HL-60/S4 (cell line): ENCODE data around the gene SPAG16.

Experiments
- in situ Hi-C: fragments of 300-500 bp; cut with MboI; formaldehyde crosslinking; loops from 2 replicates; pipeline ENCODE4 v1.14.3; 2022; ENCODE audit warnings: low sequenced_read_pairs

The SPAG16 gene

DNA sequence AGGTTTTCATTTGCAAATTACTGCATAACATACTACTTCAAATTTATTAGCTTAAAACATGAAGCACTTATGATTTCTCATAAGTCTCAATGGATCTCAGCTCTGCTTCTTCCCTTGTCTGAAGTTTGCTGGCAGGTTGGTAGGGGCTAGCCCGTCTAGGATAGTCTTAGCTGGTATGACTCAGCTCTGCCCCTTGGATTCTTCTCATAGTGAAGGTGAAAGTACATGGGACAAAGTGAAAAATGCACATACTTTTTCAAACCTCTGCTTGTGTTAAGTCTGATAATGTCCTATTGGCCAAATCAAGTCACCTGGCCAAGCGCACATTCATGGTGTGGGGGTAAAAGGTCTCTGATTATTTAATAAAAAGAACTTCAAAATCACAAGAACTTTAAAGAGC lies 941.8 kb downstream of the SPAG16 start:
- in situ Hi-C loops: no loop called here

DNA sequence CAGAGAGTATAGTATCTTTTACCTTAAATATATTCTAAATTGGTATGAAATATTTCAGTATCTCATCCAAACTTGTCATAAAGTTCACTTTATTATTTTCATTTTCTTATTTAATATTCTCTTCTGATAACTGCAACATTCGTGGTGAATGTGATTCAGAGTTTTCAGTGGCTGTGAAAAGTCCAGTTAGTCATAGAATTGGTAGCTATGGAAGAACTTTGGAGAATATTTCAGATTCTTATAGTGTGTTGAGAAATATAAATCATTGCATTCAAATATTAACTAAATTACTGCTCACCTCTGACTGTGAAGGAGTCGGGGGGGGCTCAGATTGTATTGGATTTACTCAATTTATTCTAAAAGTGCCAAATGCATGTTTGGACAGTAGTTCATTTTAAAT lies 948.0 kb downstream of the SPAG16 start:
- in situ Hi-C loops: no loop called here

DNA sequence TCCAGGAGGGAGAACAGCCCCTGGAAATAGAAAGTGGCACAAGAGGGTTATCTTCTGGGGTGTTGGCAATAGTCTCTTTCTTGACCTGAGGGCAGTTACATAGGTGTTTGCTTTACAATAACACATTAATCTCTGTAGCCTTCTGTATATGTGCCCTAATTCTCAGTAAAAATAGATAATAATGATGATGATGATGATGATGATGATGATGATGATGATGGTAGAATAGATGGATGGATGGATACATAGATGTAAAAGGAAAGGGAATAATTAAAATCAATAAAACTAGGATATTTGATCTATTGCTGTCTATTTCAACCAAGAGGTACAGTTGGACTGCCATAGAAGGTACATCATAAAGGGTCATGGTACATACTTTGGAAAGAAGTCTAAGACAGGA lies 948.9 kb downstream of the SPAG16 start:
- in situ Hi-C loops: no loop called here

DNA sequence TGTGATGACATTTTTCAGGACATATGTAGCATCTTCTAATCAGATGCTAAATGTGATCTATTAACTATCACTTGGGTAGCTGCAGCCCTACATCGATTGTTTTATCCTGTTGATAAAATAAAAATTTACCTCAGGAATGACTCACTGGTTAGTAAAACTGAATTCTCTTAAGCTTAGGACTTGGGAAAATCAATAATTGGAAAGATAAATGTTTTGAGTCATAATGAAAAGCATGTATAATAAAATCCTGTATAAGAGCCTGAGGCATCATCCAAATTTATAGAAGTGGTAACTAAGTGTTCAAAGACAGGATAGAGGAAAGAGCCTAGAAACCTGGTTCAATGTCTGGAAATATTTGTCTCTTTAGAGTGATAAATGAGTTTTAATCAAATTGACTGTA lies 958.5 kb downstream of the SPAG16 start:
- in situ Hi-C loops: no loop called here

DNA sequence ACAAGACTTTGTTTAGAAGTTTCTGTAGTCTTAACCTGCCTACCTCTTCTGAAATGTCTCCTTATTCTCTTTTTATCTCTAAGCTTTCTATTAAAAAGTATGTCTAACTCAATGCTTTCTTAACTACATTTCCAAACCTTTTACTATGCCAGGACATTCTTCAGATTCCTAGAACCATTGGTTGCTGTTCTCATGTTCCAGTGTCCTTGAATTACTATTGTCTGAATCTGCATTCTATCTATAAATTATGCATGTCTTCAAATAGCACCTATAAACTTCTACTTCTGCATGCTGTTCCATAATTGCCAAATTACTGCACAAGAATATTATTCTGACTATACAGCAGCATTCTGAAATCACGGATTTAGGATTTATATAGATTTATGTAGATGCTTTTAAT lies 960.6 kb downstream of the SPAG16 start:
- in situ Hi-C loops: no loop called here

DNA sequence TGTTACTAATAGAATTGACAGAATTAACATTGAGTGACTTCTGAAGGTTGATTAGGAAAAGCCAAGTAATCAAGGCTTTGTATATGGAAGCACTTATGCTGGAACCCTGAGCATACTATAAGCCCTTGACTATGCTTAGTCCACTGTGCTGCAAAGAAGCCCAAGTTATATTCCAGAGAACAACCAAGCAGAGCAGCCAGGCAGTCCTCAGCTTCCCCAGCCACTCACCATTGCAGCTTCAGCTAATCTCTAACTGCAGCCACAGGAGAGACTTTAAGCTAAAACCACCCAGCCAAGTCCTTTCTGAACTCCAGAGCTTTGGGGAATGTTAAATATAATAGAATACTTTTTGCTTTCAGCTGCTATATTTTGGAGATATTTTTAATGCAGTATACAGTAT lies 962.2 kb downstream of the SPAG16 start:
- in situ Hi-C loops: no loop called here

DNA sequence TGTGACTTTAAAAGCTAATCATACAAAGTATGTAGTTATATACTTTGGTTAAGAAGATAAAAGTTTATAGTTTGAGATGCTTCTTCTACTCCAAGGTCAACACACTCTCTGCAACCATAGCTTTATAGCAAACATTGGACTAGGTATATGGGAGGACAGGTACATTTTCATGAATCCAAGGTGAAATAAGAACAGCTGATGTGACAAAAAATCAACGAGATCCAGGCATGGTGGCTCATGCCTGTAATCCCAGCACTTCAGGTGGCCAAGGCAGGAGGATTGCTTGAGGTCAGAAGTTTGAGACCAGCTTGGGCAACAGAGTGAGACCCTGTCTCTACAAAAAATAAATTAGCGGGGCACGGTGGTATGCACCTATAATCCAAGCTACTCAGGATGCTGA lies 963.3 kb downstream of the SPAG16 start:
- in situ Hi-C loops: no loop called here

DNA sequence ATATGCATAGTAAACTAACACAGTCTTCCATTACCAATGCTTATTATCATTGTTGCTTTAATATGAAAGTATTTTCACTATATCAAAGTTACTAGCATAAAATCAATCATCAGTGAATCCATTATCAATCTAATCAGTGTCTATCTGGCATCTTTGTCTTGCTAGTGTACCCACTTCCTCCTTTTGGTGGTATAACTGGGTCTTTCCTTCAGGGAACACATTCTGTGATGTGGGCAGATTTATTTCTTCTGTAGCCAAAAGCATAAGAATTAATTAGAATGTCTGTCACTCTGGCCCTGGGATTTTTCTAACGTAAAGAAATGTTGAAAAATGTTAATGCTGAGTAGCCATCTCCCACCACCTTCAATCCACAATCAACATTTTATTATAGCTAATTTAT lies 970.8 kb downstream of the SPAG16 start:
- in situ Hi-C loops: no loop called here

DNA sequence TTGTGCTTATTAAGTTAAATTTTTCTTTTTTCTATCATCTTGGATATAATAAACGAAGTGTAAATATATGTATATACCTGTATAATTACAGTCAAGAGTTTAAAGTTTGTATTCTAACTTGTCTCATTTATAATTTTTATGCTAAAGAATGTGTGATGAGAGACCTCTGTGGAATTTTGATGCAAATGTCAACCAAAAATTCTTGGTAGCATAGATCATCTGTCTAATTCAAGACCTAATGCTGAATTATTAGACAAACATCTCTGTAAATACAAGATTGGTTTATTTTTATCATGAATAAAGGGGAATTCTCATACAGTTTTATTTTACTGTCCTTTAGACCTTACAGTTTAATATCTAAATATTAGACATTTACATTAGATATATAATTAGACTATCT lies 977.4 kb downstream of the SPAG16 start:
- in situ Hi-C loops: no loop called here

DNA sequence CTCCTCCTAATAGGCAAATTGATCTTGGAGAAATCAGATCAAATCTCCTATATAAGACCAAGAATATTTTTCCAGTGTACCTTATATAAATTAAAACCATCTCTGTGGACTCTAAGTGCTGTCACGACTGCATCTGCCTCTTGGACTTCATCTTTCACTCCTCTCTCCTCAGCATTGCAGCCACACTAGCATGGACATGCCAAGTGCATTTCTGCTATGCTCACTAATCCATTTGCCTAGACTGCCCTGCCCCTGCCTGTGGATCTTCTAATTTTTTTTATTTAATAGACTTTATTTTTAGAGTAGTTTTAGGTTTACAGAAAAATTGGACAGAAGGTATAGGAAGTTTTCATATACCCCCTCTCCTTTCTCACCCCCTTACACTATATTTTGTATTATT lies 979.9 kb downstream of the SPAG16 start:
- in situ Hi-C loops: no loop called here

DNA sequence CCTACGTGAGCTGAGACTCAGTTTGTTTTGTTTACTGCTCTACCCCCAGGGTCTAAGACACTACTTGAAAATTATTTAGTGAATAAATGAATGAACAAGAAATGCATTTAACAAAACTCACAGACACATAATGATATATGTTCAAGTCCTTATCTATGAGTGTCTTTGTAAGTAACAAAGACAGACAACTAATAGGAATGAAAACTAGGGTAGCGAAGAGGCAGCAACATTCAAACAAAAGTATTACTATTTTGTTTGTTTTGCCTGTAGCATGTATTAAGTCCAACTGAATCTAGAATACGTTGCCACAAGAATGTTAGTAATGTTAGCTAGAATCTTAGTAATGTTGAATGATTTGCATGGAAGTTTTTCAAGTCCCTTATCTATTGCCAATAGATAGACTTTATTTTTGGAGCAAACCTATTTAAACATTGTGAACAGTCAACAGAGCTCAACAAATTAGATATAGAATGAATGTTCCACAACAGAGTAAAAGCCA lies 981.8 kb downstream of the SPAG16 start:
- in situ Hi-C loops: no loop called here

DNA sequence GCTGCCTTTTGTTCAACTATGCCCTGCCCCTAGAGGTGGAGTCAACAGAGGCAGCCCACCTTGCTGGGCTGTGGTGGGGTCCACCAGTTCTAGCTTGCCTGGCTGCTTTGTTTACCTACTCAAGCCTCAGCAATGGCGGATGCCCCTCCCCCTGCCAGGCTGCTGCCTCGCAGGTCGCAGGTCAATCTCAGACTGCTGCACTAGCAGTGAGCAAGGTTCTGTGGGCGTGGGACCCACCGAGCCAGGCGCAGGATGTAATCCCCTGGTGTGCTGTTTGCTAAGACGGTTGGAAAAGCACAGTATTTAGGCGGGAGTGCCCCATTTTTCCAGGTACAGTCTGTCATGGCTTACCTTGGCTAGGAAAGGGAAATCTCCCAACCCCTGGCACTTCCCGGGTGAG lies 993.6 kb downstream of the SPAG16 start:
- in situ Hi-C loops: no loop called here

DNA sequence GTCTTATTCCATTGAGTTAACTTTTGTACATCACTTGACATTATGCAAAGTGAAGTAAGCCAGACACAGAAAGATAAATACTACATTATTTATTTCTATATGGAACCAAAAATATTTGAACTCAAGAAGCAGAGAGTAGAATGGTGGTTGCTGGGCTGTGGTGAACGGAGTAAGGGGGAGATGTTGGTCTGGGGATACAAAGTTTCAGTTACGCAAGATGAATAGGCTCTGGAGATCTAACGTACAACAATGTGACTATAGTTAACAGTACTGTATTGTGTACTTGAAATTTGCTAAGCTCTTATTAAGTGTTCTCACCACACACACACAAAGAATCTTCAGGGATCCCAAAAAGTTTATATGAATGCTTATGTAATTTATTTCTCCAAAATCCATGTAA lies 1001.7 kb downstream of the SPAG16 start:
- in situ Hi-C loops: no loop called here

DNA sequence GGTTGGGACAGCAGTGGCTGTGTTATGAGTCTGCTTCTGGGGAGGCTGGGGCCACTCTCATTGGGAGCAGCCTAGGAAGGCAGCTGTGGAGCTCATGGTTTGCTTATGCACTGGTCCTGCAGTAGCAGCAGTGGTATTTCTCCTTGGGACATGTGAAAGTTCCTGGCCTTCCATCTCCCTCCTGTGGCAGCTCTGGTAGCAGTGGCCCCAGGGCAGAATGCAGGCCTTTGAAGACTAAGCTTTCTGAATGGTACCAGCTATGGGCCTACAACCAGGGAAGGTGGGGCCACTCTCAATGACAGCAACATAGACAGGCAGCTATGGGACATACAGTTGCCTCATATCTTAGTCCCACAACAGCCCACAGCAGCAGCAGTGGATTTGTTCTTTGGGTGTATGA lies 1009.3 kb downstream of the SPAG16 start:
- in situ Hi-C loops: no loop called here

DNA sequence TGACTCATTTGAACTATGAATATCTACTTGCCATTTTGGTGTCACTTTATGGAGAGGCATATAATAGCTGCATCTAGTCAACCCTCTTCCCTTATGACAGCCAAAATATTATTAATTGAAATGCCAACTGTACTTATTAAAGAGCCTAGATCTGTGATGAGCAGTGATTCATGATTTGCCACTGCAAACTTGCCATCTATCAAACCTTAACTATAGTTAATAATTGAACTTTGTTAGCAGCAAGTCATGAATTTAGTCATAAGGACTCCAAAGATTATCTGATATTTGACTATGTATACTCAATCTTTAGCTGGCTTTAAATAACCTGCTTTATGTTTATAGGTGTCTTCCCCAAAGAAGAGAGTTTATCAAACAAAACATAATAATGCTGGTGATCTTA lies 1010.2 kb downstream of the SPAG16 start:
- in situ Hi-C loops: no loop called here

DNA sequence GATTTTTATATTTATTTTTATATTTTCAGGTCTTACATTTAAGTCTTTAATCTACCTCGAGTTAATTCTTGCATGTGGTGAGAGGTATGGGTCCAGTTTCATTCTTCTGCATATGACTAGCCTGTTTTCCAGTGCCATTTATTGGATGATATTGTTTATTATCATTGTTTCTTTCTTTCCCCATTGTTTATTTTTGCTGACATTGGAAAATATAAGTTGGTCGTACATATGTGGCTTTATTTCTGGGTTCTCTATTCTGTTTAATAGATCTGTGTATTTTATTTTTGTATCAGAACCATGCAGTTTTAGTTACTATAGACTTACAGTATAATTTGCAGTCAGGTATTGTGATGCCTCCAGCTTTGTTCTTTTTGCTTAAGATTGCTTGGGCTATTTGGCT lies 1013.2 kb downstream of the SPAG16 start:
- in situ Hi-C loops: no loop called here

DNA sequence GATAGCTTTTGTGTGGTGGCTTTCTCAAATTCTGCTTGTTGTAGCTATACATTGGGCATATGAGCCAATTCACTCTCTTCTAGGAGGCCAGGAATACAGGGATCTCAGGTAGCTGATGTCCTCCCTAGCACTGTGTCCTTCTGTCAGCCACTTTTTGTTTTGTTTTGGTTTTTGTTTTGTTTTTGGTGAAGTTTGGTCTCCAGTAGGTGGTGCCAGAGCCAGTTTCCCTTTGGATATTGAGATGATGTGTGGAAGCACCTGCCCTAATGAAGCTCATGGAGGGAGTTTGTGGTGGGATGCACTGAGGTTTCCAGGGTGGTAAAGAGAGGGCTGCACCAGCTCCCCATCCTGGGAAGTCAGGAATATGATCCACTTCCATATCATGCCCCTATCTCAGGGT lies 1026.1 kb downstream of the SPAG16 start:
- in situ Hi-C loops: no loop called here

DNA sequence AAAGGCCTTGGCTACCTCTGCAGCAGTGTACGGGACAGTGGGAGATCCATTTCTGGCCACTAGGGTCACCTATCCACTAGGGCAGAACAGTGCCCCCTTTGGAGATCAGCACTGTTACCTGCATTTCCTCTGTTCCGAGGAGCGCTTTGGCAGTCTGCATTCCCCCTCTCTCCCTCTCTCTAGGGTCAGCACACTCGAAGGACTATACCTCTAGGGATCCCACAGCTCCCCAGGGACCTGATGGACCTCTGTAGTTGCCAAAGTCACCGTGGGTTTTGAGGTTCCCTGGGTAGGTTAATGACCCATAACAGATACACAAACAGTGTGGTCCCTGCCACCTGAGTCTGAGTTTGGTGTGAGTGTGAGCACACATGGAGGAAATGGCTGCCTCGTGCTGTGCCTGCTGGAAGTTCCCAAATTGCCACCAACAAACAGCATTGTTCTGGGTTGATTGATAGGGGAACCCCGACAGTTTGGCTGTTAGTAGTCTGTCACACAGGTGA lies 1026.8 kb downstream of the SPAG16 start:
- in situ Hi-C loops: no loop called here

DNA sequence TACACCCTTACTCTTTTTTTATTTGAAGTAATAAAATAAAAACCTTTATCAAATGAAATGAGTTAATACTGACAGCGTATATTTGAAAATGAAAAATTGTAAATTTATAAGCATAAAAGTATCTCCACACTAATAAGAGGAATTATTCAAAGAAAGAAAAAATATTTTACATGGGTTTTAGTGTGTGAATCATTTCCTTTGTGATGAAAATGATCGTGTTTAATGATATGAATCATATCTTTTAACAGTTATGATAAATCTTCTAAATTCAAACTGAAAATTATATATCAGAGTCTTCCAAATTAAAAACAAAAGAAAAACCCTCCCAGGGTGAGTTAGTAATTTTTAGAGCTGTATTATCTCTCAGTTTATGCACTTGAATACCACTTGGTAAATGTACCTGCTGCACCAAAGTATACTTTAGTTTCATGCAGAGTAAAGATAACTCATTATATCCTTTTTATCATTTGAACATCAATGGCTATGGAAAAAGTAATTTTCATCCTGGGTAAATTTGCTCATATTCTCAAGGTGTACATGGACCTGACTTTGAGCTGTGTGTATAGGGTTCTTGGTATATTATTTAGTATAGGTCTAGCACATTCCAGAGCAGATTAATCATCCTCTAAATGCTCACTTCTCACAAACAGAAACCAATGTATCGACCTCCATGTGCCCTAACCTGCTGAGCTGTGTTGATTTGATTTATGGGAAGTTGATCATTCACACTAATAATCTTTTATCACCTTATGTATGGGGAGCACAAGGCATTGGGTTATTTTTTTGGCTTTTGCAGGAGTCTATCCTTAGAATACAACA lies 1027.9 kb downstream of the SPAG16 start:
- in situ Hi-C loops: no loop called here

DNA sequence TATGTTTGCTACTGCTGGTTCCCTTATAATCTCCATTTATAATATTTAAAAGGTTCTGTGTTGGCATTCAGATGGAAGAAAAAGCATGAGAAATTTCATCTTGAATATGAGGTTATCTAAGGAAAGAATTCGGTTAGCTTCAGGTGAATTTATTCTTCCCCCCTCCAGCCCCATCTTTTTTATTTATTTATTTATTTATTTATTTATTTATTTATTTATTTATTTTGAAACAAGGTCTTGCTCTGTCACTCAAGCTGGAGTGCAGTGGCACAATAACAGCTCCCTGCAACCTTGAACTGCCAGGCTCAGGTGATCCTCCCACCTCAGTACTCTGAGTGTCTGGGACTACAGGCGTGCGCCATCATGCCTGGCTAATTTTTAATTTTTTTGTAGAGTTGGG lies 1031.1 kb downstream of the SPAG16 start:
- in situ Hi-C loops: no loop called here

DNA sequence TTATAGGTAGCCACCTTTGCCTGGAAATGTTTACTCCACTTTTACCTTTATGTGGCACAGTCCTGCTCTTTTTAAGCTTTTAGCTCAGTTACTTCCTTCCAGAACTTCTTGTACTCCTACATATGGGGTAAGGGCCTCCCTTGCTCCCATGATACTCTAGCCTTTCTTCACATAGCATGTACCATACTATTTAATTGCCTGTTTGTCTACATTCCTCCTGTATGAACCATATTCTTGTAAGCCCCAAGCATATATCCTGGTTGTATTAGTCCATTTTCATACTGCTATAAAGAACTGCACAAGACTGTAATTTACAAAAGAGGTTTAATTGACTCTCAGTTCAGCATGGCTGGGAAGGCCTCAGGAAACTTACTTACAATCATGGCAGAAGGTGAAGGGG lies 1035.9 kb downstream of the SPAG16 start:
- in situ Hi-C loops: no loop called here

DNA sequence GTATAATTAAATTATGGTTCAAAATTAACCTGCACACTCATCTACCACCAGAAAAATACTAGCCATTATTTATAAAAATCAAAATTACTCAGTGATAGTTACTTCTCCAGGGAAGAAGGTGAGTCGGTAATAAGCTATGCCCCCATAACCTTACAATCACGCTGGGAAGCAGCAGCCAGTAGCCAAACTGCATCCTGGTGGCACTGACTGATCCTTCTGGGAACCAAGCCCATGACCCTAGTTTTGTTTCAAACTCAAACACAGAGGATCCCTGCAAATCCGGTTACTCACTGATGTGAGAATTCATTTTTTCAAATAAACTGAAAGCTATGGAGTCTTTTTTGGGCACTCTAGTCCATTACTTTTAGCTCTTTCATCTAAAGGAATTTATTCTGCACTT lies 1038.4 kb downstream of the SPAG16 start:
- in situ Hi-C loops: no loop called here

DNA sequence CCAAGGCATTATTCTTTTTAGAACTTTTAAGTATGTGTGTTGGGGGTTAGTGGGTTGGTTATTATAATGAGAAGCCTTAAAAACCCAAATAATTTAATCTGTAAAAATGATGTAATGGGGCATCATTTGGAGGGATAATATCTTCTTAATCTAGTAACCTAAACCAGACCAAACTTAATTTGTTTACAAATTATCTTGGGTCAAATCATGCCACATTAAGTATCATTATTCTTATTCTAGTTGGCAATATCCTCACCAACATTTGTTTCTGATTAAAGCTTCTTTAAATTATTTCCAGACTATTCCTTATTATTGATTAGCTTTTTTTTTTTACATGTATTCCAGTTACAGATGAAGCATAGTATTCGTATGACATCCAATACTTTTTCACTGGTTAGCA lies 1041.1 kb downstream of the SPAG16 start:
- in situ Hi-C loops: no loop called here
